HEK293 (cell line): ENCODE data around the gene RARRES2.

Source experiments
- CTCF ChIA-PET: fragments of 350-600 bp; formaldehyde crosslinking; extraction: SDS; loops from one replicate; lab custom pipeline; 2021; ENCODE audit warnings: antibody characterized with exemption; lab: Yijun Ruan, JAX
- POLR2A ChIA-PET: fragments of 300-600 bp; formaldehyde crosslinking; extraction: SDS; loops from one replicate; lab custom pipeline; 2020; ENCODE audit warnings: antibody characterized with exemption, inconsistent platforms; lab: Yijun Ruan, JAX
- H3K27ac ChIP-seq: fragments of 200-500 bp; sonication (Bioruptor generic); 2 replicates; pipeline ENCODE4 v1.5.1; 2014; ENCODE audit warnings: low read depth, low read length, control low read depth, inconsistent platforms; ENCODE audit errors: extremely low read depth
- H3K36me3 ChIP-seq, 2 experiments: fragments of 200-500 bp in 1 of 2; sonication (Bioruptor generic) in 1 of 2; 1 replicate in 1 of 2; 2 replicates in 1 of 2; pipeline ENCODE4 v1.5.1; 2014 to 2017; ENCODE audit warnings: inconsistent platforms in 2 of 2, low read length in 2 of 2; ENCODE audit not compliant: control insufficient read depth in 2 of 2, insufficient read depth in 1 of 2
- H3K4me1 ChIP-seq: fragments of 200-500 bp; sonication (Bioruptor generic); 2 replicates; pipeline ENCODE4 v1.5.1; 2014; ENCODE audit warnings: mild to moderate bottlenecking, low read length, inconsistent platforms; ENCODE audit not compliant: control insufficient read depth, insufficient read depth
- H3K4me3 ChIP-seq: 2 replicates; pipeline ENCODE4 v1.5.1; 2011; ENCODE audit warnings: low read depth, mild to moderate bottlenecking, control low read depth, low read length, moderate library complexity
- H3K9me3 ChIP-seq: fragments of 200-500 bp; sonication (Bioruptor generic); 2 replicates; pipeline ENCODE4 v1.5.1; 2014; ENCODE audit warnings: low read depth, low read length, inconsistent platforms; ENCODE audit not compliant: control insufficient read depth, insufficient read depth
- GLIS2 ChIP-seq: fragments of 450-650 bp; formaldehyde crosslinking; IDR thresholded peaks from 2 replicates; pipeline ENCODE4 v1.5.1; 2016; ENCODE audit warnings: missing biosample characterization, missing genetic modification characterization
- KLF7 ChIP-seq: fragments of 450-650 bp; formaldehyde crosslinking; IDR thresholded peaks from 2 replicates; pipeline ENCODE4 v1.5.1; 2016; ENCODE audit warnings: missing biosample characterization, missing genetic modification characterization, borderline replicate concordance
- SP7 ChIP-seq: fragments of 450-650 bp; formaldehyde crosslinking; IDR thresholded peaks from 2 replicates; pipeline ENCODE4 v1.5.1; 2016; ENCODE audit warnings: missing biosample characterization, missing genetic modification characterization
- TCF7L2 ChIP-seq: IDR thresholded peaks from 2 replicates; pipeline ENCODE4 v1.6.1; 2011; ENCODE audit warnings: low read depth, mild to moderate bottlenecking, inconsistent platforms, low read length, moderate library complexity, borderline replicate concordance
- ZBTB10 ChIP-seq: fragments of 450-650 bp; formaldehyde crosslinking; IDR thresholded peaks from 2 replicates; pipeline ENCODE4 v1.5.1; 2016; ENCODE audit warnings: missing biosample characterization, missing genetic modification characterization
- ZBTB20 ChIP-seq: fragments of 450-650 bp; formaldehyde crosslinking; IDR thresholded peaks from 2 replicates; pipeline ENCODE4 v1.5.1; 2016; ENCODE audit warnings: missing biosample characterization, missing genetic modification characterization
- ZBTB7A ChIP-seq: fragments of 450-650 bp; formaldehyde crosslinking; IDR thresholded peaks from 2 replicates; pipeline ENCODE4 v1.5.1; 2016; ENCODE audit warnings: low read depth, missing biosample characterization, missing genetic modification characterization
- ZFP3 ChIP-seq: fragments of 450-650 bp; formaldehyde crosslinking; IDR thresholded peaks from 2 replicates; pipeline ENCODE4 v1.5.1; 2016; ENCODE audit warnings: low read depth, missing biosample characterization, missing genetic modification characterization
- ZIC2 ChIP-seq: fragments of 450-650 bp; formaldehyde crosslinking; IDR thresholded peaks from 2 replicates; pipeline ENCODE4 v1.5.1; 2016; ENCODE audit warnings: missing biosample characterization, missing genetic modification characterization
- ZNF157 ChIP-seq: fragments of 450-650 bp; formaldehyde crosslinking; IDR thresholded peaks from 2 replicates; pipeline ENCODE4 v1.5.1; 2016; ENCODE audit warnings: missing biosample characterization, missing genetic modification characterization
- ZNF274 ChIP-seq, 2 experiments: fragments of 200-500 bp in 1 of 2; fragments of 450-650 bp in 1 of 2; sonication (Bioruptor generic) in 1 of 2; formaldehyde crosslinking in 1 of 2; IDR thresholded peaks; 2 replicates each; pipeline versions ENCODE4 v1.5.1 to v1.6.1; 2014 to 2016; ENCODE audit warnings: borderline replicate concordance in 1 of 2, inconsistent platforms in 1 of 2, low read length in 1 of 2, missing biosample characterization in 1 of 2, missing genetic modification characterization in 1 of 2
- ZNF423 ChIP-seq: fragments of 450-650 bp; formaldehyde crosslinking; IDR thresholded peaks from 2 replicates; pipeline ENCODE4 v1.5.1; 2016; ENCODE audit warnings: missing biosample characterization, missing genetic modification characterization
- ZNF501 ChIP-seq: fragments of 450-650 bp; formaldehyde crosslinking; IDR thresholded peaks from 2 replicates; pipeline ENCODE4 v1.5.1; 2016; ENCODE audit warnings: missing biosample characterization, missing genetic modification characterization
- ZNF518A ChIP-seq: fragments of 450-650 bp; formaldehyde crosslinking; conservative IDR thresholded peaks from 2 replicates; pipeline ENCODE4 v1.5.1; 2016; ENCODE audit warnings: low read depth, missing biosample characterization, missing genetic modification characterization
- ZNF530 ChIP-seq: fragments of 450-650 bp; formaldehyde crosslinking; IDR thresholded peaks from 2 replicates; pipeline ENCODE4 v1.5.1; 2016; ENCODE audit warnings: low read depth, missing biosample characterization, missing genetic modification characterization
- ZNF664 ChIP-seq: fragments of 450-650 bp; formaldehyde crosslinking; IDR thresholded peaks from 2 replicates; pipeline ENCODE4 v1.5.1; 2016; ENCODE audit warnings: missing biosample characterization, missing genetic modification characterization
- ZNF677 ChIP-seq: fragments of 450-650 bp; IDR thresholded peaks from 2 replicates; pipeline ENCODE4 v1.5.0; 2018; ENCODE audit warnings: missing biosample characterization, mild to moderate bottlenecking, missing genetic modification characterization, moderate library complexity
- ZNF701 ChIP-seq: fragments of 450-650 bp; formaldehyde crosslinking; IDR thresholded peaks from 2 replicates; pipeline ENCODE4 v1.5.1; 2016; ENCODE audit warnings: missing biosample characterization, missing genetic modification characterization
- ZNF776 ChIP-seq: fragments of 450-650 bp; formaldehyde crosslinking; IDR thresholded peaks from 2 replicates; pipeline ENCODE4 v1.5.0; 2017; ENCODE audit warnings: missing biosample characterization, missing genetic modification characterization, borderline replicate concordance
- ZSCAN16 ChIP-seq: fragments of 450-650 bp; formaldehyde crosslinking; IDR thresholded peaks from 2 replicates; pipeline ENCODE4 v1.5.1; 2016; ENCODE audit warnings: missing biosample characterization, missing genetic modification characterization
- TF ChIP-seq, protein P1 (sequence below): fragments of 450-650 bp; formaldehyde crosslinking; IDR thresholded peaks from 2 replicates; pipeline ENCODE4 v1.5.1; 2017; ENCODE audit warnings: missing biosample characterization, missing genetic modification characterization
- TF ChIP-seq, protein P2 (sequence below): fragments of 450-650 bp; formaldehyde crosslinking; IDR thresholded peaks from 2 replicates; pipeline ENCODE4 v1.5.1; 2016; ENCODE audit warnings: missing biosample characterization, missing genetic modification characterization
- TF ChIP-seq, protein P3 (sequence below): fragments of 450-650 bp; formaldehyde crosslinking; IDR thresholded peaks from 2 replicates; pipeline ENCODE4 v1.5.1; 2017; ENCODE audit warnings: missing biosample characterization, mild to moderate bottlenecking, missing genetic modification characterization, moderate library complexity

Gene RARRES2

DNA sequence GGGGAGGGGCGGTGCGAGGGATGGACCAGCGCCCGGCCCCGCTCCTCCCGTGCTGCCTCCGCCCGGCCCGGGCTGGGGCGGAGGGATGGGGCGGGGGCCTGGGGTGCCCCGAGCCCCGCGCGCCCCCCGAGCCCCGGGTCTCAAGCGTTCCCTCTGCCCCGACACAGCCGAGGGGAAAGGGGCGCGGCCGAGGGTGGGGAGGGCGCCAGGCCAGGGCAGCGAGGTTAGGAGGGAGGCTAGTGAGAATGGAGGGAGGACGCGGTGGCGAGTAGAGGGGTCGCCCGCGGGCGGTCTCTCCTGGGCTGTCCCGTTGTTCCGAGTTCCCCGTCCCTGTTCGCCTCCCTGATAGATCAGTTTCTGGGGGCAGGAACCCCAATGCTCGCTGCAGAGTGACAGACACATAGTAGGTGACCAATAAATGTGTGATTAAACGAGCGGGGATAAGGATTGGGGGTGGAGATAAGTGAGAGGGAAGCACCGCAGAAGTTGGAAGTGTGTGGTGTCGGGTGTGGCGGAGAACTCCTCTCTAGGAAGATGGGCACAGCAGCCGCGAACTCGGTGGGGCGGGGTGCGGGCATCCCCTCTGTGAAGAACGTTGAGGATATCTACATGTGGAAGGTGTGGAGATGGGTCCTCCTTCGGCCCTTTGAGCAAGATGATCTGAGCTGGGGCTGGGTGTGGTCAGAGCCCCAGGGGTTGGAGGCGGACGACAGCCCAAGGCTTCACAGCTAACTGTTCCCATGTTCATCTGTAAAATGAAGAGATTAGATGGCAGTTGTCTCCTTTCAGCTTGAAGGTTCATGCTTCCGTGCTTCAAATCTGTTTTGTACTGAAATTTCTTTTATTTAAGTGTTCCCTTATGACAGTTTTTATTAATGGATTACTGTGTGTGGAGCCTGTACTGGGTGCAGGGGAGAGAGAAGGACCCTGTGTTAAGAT lies 38.3 kb upstream of the RARRES2 start (continued):
- TF ChIP-seq ZNF274 (IDR thresholded peaks at IDR 0.05; ENCODE audit: low read length) (no peak), ZNF274 (tag by site-specific recombination; IDR thresholded peaks at IDR 0.05; ENCODE audit: borderline replicate concordance) (no peak), ZNF701 (tag by site-specific recombination) (no peak), ZNF664 (tag by site-specific recombination) (peak; percentile 90), ZNF518A (no peak), SP7 (tag by site-specific recombination) (peak; percentile 30; the same call in 1 of the 2 replicates), ZIC2 (tag by site-specific recombination) (peak; percentile 26; the same call in 1 of the 2 replicates), GLIS2 (tag by site-specific recombination) (0 out of 2 replicates have a peak, but pooled peaks have one; percentile 20), ZNF423 (no peak), KLF7 (tag by site-specific recombination) (peak; percentile 62), ZBTB20 (0 out of 2 replicates have a peak, but pooled peaks have one; percentile 15), ZNF157 (no peak), ZSCAN16 (tag by site-specific recombination) (0 out of 2 replicates have a peak, but pooled peaks have one; percentile 13)
- TF ChIP-seq, protein P1, sequence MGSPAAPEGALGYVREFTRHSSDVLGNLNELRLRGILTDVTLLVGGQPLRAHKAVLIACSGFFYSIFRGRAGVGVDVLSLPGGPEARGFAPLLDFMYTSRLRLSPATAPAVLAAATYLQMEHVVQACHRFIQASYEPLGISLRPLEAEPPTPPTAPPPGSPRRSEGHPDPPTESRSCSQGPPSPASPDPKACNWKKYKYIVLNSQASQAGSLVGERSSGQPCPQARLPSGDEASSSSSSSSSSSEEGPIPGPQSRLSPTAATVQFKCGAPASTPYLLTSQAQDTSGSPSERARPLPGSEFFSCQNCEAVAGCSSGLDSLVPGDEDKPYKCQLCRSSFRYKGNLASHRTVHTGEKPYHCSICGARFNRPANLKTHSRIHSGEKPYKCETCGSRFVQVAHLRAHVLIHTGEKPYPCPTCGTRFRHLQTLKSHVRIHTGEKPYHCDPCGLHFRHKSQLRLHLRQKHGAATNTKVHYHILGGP: no peak

GRCh38 chr7:150378853-150379440 lies 37.5 kb upstream of the RARRES2 start, which contains the start of gene ZNF775:
ZNF775 (plus strand) TSS chr7:150379330; CDS start chr7:150388471, 9,141 bp downstream.
- H3K4me3 ChIP-seq: peak within 1 kb of the TSS; percentile 80
- peaks cover 3% of the 10 kb centered on the region; the same call in 1 of the 2 replicates for H3K4me1 ChIP-seq
- no peaks in the 10 kb centered on the region for H3K9me3 ChIP-seq
- CTCF ChIA-PET: no interaction called here
- peak within 1 kb of the TSS; percentile 62; the same call in 1 of the 2 replicates for H3K27ac ChIP-seq
- H3K36me3 ChIP-seq: peaks cover 0 to 11% of the 10 kb centered on the region in 2 experiments; a peak in 1 of 3 replicates
- POLR2A ChIA-PET: interaction anchor here (0.6 to 2.2 kb wide), 3 partner anchors 10 to 607 kb away, joined by 3 to 18 read pairs (median 6); partner anchors contain the start of gene REPIN1
- TF ChIP-seq TCF7L2 (peak; percentile 100), ZNF677 (tag by site-specific recombination) (no peak), ZNF530 (no peak), ZNF776 (no peak), KLF7 (tag by site-specific recombination) (no peak), ZNF501 (tag by site-specific recombination) (0 out of 2 replicates have a peak, but pooled peaks have one; percentile 26), ZBTB10 (tag by site-specific recombination) (peak; percentile 55), ZBTB7A (tag by site-specific recombination) (peak; percentile 64; the same call in 1 of the 2 replicates), ZFP3 (tag by site-specific recombination) (no peak)
- TF ChIP-seq, protein P2, sequence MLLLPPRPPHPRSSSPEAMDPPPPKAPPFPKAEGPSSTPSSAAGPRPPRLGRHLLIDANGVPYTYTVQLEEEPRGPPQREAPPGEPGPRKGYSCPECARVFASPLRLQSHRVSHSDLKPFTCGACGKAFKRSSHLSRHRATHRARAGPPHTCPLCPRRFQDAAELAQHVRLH (tag by site-specific recombination): no peak
- TF ChIP-seq, protein P3, sequence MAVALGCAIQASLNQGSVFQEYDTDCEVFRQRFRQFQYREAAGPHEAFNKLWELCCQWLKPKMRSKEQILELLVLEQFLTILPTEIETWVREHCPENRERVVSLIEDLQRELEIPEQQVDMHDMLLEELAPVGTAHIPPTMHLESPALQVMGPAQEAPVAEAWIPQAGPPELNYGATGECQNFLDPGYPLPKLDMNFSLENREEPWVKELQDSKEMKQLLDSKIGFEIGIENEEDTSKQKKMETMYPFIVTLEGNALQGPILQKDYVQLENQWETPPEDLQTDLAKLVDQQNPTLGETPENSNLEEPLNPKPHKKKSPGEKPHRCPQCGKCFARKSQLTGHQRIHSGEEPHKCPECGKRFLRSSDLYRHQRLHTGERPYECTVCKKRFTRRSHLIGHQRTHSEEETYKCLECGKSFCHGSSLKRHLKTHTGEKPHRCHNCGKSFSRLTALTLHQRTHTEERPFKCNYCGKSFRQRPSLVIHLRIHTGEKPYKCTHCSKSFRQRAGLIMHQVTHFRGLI (tag by site-specific recombination): no peak
